Left forelimb (tissue), 1 donor: Measurements from ENCODE around the gene EXOC4.

ENCODE experiments used
- DNase-seq: peaks from one replicate; pipeline ENCODE4 v3.0.0-alpha.2; 2018; ENCODE audit warnings: low spot score

Gene EXOC4

DNA sequence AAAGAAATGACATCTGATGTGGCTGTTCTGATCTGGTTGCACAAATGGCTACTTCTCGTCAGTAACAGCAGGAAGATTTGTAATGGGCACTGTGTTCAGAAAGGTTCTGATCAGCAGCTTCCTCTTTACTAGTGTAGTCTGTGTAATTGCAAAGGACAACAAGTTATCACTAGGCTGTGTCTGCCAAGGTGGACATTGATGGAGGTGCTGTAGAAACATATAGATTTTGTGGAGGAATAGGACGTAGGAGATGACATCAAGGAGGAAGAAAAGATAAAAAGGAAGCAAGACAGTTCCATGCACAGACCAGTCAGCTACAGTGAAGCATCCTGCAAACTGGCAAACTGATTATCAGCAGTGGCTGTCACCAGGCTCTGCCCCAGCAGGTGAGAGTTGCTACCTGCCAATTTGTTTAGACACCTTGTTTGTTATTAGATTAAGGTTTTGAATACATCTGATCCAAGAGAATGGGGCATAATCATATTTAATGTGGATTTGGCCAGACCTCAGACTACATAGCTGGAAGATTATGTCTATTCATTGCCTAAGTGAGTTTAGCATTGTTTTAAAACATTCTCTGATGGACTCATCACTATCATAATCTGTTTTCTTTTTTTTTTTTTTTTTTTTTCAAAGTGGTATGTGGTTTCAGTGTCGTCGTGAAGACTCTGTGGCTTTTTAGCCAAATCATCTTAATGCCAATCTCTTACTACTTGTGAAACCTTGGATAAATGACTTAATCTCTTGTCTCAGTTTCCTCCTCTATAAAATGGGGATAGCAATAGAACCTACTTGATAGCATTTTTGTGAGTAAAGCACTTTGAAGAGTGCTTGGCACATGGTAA is 456.4 kb downstream of the EXOC4 start:
- DNase-seq, result no peak

DNA sequence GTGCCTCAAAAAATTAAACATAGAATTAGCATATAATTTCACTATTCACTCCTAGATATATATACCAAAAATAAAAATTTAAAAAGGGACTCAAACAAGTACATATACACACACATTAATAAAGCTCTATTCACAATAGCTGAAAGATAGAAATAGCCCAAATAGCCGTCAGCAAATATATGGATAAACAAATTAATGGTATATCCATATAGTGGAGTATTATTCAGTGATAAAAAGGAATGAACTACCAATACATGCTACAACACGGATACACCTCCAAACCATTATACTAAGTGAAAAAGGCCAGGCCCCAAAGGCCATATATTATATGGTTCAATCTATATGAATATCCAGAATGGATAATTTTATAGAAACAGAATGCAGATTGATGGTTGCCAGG is 459.7 kb downstream of the EXOC4 start:
- no peak for DNase-seq

DNA sequence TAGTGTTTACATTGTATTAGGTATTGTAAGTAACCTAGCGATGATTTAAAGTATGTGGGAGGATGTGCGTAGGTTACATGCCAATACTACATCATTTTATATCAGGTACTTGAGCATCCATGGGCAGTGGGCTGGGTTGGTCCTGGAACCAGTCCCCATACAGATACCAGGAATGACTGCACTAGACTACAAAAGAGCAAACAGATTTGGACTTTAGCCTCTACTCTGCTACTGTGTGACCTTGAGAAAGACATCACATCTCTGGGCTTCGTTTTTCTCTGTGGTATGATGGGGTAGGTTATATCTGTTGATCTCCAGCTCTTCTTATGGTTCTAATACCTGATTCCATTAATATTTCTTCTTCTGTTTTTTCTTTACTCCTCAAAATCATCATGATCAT is 461.8 kb downstream of the EXOC4 start:
- no peak for DNase-seq

DNA sequence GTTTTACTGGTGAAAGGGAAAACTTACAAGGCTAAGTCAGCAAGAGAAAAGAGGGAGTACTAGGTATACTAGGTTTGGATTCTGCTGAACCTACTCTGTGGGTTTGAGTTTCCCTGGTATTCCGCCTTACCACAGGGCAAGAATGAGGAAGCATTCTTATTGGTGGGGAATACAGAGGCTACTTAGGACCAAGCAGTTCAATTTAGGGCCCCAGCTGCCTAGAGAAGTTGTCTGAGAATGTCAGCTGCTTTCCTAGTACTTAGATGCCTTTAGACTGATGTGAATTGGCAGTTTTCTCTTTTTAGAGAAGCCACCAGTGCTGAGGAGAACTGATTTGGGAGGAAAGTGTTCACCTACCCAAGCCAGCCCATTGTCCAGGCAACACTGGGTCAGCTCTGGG is 465.3 kb downstream of the EXOC4 start:
- no peak for DNase-seq

DNA sequence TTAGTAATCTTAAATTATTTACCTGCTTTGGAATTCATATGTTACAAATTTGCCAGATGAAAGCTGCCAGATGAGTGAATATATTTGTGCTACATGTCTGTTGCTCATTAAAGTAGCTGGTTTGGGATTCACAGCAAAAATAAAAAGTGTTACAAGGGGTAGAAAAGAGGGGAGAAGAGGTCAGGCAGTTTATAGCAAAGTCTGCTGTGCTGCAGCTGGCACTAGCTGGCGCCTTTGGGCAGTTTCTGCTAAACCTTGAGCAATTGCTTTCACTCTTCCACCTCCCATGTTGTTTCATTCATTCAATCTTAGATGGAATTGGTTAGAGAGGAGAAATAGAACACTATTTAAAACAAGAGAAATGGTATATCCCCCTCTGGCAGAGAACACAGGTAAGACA is 470.2 kb downstream of the EXOC4 start:
- DNase-seq, result no peak

DNA sequence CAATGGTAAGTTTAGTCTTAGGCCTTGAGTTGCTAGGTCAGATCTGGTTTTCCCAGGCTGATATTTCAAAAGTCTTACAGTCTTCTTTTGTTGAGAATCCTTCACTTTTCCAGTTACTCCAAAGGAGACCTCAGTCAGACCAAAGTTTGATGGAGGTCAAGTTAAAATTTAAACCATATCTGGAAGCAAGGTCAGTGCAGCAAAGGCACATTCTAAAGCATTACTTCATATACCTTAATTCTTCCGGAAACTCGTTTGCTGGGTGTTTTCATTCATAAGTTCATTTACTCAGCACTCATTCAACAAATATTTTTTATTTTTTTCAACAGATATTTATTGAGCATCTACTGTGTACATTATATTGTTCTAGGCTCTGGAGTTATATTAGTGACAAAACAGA is 471.3 kb downstream of the EXOC4 start:
- DNase-seq, result no peak

DNA sequence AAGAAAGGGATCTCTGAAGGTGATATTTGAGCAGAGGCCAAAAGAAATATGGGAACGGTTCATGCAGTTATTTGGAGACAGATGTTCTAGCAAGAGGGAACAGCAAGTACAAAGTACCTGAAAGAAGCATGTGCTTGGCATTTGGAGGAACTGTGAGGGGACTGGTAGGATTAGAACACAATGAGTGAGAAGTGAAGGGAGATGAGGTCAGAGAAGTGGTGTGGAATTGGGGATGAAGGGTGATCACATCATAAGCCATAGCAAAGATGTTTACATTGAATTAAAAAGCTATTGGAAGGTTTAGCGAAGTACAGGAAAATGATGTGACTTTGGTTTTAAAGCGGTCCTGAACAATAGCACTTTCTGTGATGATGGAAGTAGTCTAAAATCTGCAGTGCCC is 471.8 kb downstream of the EXOC4 start:
- DNase-seq, result no peak

DNA sequence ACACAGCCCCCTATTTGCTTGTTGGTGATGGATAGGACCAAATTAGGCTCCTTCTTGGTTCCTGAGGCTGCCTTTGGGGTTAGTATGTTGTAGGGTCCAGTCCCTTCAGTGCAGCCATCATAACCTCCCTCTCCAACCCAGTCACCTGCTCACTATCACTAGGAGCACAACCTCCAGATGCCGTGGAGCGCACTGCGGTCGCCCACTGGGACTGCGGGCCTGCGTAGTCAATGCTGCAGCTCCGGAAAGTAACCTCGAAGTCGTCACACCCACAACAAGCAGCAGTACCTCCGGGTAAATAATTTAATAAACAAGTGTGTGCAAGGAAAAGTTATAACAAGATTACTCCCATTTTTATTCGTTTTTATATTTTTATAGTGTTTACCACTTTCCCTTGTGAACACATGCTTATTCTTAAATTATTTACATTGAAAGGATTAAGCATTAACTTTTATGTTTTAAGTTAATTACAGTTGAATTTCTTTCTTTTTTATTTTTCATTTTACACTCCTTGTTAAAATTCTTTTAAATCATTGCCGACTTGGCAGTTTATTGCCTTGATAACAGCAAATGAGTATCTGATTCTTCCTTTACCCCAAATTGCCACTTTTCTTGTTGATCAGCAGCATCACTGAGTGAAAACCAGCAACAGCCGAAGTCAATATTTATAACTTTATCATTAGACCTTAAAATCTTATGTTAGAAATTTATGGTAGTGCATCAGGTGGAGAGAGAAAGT is 474.8 kb downstream of the EXOC4 start:
- no peak for DNase-seq

DNA sequence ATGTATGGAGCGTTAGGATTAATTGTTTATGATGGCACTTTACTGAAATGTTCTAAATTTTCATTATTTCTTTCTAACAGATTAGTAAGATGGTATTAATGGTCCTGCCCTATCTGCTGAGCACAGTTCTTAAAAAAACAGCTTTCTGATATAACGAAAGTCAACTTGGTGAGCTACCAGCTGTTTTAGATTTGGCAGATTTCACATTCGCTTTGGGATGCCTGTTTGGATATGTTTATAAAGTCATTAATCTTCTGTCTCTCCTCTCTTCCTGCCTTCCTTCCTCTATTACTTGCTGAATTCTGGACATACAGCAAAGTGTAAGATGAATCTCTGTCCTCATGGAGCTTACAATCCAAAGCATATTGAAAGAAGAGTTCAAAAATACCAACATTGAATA is 477.5 kb downstream of the EXOC4 start:
- DNase-seq, result no peak

DNA sequence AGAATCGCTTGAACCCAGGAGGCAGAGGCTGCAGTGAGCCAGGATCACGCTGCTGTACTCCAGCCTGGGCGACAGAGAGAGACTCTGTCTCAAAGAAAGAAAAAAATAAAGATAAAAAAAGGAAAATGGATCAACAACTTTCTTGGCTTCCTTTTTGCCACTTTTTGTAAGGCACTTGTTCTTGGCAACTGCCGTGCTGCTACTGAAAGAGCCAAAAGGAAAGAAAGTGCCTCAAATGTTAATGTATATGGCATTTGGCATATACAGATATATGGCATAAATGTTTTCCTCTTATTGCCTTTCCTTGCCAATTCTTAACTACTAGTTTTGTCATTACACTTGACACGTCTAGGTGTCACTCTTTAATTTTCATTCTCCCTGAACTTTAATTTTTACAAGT is 480.5 kb downstream of the EXOC4 start:
- DNase-seq, result no peak

DNA sequence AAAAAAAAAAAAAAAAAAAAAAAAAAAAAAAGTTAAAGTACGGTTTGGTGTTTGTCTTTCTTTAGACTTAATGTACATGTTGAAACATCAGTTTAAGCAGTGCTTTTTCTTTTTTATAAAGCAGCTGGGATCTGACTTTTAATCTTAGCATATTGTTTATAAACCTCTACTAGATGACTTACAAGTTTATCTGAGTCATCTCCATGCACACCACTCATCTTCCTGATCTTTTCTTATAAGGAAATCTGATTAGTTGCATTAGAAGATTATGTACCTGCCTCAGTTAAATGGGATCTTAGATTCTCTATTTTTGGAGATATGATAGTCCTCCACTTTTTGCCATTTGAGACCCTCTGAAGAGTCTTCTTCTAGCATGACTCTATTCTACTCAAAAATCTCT is 482.3 kb downstream of the EXOC4 start:
- DNase-seq, result no peak

DNA sequence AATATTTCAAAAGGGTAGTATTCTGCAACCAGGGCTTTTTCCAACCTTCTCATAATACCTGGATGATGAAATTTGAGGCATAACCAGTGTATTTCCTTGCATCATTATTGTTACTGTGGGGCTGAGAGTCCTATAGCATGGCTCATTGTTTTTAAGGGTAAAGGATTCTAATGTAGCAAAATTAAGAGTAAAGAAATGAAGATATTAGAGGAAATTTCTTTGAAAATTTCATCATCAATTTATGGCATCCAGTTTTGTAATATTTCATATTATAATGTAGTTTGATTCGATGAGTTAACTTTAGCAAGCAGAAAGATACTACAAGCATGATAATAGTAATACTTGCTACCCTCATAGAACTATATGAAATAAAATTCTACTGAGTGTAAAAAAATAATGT is 486.9 kb downstream of the EXOC4 start:
- DNase-seq, result no peak

DNA sequence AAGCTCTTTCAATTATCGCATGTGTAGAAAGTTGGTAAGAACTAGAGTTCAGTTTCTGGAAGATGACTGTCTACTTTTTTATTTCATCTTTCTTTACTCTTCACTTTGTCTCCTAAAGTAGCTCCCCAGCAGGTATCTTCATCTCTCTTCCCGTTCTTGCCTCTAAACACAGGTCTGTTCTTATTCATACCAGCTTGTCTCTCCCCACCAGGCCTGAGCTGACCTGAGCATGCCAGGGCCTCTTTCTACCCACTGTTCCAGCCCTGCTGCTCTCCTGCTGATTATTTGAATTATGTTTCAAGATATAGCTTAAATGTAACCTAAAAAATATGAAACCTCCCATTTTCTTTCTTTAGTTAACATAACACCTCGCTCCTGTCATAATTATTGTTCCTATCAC is 488.2 kb downstream of the EXOC4 start:
- no peak for DNase-seq

DNA sequence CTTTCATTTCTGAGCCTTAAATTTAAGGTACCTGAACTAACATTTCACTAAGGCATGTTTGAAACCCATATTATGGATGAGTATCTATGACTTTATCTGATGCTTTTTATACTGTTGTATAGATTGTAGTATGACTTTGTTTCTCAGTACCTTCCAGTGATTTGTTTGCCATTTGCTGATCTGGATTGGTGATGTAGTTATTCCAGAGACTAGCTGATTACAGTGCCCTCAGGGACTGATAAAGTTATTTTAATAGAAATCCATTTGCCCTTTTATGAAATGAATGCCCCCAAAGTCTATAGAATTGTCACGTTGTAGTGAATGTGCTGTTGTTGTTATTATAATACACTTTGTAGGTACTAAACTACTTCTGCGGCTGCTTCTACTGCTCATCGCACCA is 488.8 kb downstream of the EXOC4 start:
- DNase-seq, result no peak

DNA sequence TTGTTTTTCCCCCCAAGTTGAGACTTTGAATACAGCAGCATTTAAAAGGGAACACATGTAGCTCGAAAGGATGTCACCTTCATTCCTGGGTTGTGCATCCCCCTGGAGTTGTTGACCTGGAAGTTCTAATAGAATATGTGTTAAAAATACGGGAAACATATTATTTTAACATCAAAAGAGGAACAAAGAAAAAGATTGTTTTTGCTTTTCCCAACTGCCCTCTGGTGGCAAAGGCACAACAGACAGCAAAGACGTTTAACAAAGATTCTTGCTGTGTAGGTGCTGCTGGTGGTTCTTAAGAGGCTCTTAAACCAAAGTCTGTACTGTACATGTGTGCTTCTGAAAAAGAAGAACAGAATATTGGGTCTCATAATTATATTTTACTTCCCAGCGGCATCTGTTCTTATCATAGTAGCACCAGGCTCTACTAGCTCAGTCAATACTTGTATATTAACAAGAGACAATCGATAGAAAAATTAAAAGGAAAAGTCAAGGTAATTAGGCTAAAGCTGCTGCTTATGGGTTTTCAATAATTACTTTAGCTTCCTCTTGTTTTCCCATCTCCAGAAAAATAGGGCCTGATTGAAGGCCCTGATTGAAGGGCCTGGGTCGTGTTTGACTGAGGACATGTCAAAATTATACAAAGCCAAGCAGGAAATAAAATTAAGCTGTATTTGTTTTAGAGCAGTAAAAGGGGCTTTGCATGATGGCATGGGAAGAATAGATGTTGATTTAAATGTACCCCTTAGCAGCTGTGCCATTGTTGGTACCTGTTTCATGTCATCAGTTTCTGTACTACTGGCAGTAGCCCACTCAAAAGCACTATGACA is 490.0 kb downstream of the EXOC4 start:
- DNase-seq, result no peak

DNA sequence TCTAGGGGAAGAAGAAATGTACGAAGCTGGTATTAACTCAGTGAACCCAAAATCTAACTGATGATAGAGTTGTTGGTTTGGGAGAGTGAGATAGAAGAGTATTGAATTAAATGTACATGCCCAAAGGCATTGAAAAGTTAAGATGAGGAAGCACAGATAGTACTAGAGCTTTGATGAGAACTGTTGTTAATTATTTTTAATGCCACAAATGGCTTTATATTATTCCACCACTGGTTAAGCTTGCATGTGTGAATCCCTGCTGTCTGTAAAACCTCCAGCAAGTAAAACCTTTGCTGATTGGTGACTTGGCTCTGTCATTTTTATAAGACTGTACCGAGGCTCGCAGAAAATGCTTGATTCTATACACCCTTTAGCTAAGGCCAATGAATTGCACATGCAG is 491.6 kb downstream of the EXOC4 start:
- no peak for DNase-seq

DNA sequence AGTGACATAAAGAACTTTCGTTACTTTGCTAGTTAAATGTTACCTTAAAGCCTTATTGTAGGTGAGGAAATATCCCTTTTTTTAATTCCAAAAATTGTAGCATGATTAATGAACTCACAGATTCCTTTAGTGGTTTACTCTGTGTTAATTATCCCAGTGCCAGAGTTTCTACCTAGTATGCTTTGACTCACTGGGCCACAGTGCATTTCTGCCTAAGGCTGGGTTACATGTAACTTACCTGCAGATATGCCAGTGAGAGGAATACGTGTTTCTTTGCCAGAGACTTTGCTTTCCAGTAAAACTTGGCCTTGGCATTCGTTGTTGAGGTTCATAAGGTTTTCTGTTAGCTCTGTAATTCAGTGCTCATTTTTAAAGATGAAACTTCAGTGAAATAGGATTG is 493.4 kb downstream of the EXOC4 start:
- DNase-seq, result no peak

DNA sequence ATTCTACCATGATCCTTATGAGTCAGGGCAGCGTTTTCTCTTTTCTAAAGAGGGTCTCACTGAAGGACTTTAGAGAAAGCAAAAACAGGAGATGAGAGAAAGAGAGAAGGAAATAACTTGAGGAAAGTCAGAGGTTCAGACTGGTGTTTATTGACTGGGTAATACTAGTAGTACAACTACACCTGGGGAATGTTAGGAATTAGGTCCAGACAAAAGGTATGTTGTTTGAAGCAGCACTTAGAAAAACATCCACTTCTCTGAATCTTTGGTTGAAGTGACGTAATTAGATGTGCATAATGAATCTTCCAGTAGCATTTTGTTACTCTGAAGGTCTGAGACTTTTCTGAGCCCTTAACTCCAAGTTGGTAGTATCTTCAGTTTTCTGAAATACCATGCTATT is 494.0 kb downstream of the EXOC4 start:
- DNase-seq, result no peak

DNA sequence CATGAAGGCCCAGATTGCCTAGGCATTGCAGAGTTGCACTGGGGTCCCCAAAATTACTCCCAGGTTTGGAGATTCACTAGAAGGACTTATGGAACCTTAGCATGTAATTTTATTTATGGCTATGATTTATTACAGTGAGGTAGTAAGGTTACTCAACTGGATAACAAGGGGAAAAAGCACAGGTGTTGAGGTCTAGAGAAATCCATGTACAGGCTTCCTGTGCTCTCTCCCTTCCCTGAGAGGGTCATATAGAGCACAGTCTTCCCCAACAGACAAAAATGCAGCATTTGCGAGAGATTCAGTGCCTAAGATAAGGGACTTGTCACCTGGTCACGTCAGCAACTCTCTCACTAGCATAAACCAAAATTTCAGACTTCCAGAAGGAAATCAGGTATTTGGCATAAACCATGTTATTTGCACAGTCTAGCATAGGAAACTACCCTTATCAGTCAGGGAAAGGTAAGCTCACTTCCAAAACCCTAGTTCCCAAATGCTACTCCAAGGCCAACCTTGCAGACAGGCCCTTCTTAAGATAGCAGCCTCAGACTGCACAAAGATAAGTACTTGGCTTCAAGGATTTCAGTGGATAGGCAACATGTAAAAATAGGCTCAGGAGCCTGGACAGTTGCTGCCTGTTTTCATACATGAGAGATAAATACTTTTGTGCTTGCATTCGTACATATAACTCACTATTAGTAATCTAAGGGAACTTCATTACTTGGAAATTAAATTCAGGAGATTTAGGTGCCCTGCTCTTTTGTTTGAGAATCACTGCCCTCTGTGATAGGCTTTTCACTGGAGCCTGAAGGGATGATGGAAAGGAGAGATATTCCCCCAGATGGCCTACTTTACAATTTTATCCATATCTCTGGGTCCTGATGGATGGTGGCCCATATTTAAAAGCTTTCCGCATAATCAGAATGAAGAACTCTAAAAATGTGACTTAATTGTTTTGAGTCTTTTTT is 495.8 kb downstream of the EXOC4 start:
- no peak for DNase-seq

DNA sequence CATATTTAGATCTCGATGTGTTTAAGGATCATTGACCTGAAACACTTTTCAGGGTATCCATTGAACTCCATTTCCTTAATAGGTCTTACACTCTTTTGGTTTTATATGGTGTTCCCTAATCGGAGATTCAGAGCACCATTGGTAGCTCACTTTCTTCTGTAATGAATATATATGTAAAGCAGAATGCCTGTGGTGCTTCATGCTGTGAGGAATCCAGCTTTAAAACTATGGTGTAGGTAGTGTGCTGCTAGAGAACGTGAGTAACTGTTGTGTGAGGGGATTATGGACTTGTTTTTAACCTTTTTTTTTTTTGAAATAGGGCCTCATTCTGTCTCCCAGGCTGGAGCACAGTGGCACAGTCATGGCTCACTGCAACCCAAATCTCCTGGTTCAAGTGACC is 497.4 kb downstream of the EXOC4 start:
- no peak for DNase-seq

DNA sequence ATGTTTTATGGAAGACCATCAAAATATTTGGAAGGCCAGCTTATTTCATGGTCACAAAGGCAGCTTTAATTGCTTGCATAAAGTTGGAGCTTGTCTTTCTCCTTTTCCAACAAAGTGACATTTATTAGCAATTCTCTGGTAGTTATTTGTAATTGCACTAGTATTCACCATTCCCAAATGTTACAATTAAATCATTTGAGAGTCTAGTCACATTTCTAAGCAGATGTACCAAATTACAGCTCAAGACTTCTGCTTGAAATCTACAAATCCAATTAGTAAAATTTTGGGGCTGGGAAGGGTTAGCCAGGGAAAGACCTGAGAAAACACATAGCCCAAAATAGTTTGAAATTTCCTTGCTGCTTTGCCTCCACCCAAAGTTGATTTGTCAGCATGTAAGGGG is 498.2 kb downstream of the EXOC4 start:
- DNase-seq, result no peak

DNA sequence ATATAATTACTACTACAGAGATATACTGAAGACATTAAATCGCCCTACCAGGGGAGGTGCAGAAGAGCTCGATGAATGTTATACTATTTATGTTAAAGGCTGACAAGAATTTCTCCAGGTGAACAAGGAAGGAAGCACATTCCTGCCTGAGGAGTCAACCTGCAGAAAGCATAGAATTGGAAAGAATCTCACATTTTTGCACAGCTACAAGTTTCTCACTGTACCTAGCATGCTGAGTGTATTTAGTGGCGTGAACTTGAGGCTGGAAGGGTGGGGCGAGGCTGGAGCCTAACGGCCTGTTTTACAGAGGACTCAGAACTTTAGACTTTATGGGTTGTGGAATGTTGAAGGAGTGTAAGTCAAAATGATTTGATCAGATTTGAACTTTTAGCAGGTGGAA is 500.6 kb downstream of the EXOC4 start:
- DNase-seq, result no peak
